GM19397 (cell line): ENCODE measurements around the gene C4orf50.
"Not testable (repeated sequence)": the region's sequence is repeated elsewhere in the genome, so short reads cannot be mapped to it uniquely, and the experiment has no call there.

ENCODE experiments used
- ATAC-seq: cut with Tn5 transposase; IDR thresholded peaks from one replicate; pipeline ENCODE4 v1.9.1; 2021; ENCODE audit warnings: mild to moderate bottlenecking, moderate library complexity; ENCODE audit not compliant: unreplicated experiment

Gene C4orf50

GRCh38 chr4:6019316-6020263, 1.4 kb upstream of the C4orf50 start:
- ATAC-seq, result no peak

GRCh38 chr4:6017800-6018199, 431 bp downstream of the C4orf50 start:
- ATAC-seq, result no peak

DNA sequence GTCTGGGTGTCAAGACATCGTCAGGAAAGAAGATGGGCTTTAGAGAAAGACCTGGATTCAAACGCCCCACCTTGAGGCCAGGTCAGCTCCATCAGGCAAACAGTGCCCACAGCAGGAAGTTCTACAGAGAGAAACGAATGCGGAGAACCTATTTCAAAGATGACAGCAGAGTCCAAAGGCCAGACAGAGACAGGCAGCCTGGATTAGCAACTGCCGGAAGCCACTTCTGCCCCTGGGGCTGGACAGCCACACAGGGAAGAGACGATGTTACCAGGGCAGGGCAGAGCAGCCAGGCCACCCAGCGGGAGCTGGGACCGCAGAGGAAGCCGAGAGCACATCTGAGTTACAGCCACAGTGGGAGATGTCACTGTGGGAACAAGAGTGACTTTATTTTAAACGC, 1.2 kb downstream of the C4orf50 start:
- no peak for ATAC-seq

- ATAC-seq, result no peak
Observed at GRCh38 chr4:6013564-6013963, 4.7 kb downstream of the C4orf50 start.

- ATAC-seq, result no peak
Observed at GRCh38 chr4:6012200-6012599, 6.0 kb downstream of the C4orf50 start.

DNA sequence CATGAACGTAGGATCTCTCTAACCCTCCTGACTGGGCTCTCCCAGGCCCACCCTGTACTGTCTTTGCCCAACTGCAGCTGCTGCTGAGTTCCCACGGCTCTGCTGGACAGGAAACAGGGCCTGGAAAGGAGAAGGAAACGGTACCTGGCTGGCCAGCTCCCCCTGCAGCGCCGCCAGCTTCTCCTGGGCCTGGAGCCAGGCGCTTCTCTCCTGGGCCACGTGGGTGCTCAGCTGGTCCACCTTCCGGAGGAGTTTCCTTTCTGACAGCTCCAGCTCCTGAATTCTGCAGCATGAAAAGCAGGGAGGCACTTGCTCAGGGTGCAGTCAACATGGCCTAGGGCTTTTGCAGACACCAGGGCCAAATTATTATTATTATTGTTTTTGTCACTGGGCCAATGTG, 6.5 kb downstream of the C4orf50 start:
- ATAC-seq, result no peak

- ATAC-seq, result no peak
Observed at GRCh38 chr4:6011271-6011671, 7.0 kb downstream of the C4orf50 start.

DNA sequence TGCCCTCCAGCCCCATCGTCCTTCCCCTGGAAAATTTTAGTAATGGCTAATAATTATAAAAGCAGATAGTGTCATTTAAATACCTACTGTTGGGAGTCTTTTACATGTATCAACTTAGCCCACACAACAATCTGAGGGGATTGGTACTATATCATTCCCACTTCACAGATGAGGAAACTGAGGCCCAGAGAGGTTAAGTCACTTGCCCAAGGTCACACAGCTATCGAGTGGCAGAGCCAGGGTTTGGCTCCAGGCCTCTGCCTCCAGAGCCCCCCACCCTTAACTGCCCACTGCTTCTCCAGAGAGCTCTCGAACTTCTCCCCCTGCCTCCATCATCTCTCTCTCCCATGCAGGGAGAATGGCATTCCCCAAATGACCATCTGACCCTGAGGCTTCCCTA, 7.4 kb downstream of the C4orf50 start:
- no peak for ATAC-seq

DNA sequence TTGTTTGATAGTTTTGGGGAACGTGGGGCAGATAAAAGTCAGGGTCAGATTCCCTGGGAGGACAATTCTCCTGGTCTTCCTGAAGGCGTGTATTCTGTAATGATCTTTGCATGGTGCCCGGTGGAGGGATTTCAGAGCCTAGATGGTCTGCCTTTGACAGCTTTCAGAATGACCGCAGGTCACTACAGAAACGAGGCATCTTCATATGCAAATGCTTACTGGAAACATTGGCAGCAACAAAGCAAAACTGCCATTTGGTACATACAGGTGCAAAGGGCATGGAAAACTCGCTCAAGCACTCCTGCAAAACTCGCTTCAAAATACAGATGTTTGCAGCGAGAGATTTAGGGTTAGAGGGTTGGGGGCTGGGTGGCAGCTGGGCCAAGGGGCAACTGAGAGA, 8.8 kb downstream of the C4orf50 start:
- ATAC-seq, result no peak

GRCh38 chr4:6008766-6009385, 9.4 kb downstream of the C4orf50 start:
- no peak for ATAC-seq

DNA sequence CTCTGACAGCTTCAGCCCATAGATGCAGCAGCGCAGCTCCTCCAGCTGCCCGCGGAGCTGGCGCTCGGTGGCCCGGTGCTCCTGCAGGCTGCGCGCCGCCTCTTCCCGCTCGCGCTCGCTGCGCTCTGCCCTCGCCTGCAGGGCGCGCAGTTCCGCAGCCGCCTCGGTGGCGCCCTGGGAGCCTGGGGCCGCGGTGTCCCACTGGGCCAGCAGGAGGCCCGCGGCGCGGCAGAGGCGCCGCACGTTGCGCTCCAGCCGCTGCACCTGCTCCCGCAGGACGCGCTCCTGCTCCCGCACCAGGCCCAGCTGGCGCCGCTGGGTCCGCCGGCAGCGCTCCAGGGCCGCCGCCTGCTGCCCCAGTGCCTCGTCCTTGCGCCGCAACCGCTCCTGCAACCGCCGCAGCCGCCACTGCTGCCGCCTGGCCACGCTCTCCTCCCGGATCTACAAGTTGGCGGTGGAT, 10.1 kb downstream of the C4orf50 start:
- ATAC-seq, result no peak

GRCh38 chr4:6005175-6005574, 13.1 kb downstream of the C4orf50 start:
- ATAC-seq, result no peak

DNA sequence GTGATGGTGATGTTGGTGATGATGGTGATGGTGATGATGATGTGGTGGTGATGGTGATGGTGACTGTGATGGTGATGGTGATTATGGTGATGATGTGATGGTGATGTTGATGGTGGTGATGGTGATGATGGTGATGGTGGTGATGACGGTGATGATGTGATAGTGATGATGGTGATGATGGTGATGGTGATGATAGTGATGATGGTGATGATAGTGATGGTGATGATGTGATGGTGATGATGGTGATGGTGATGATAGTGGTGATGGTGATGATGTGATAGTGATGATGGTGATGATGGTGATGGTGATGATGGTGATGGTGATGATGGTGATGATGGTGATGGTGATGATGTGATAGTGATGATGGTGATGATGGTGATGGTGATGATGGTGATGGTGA, 14.7 kb downstream of the C4orf50 start:
- ATAC-seq, result not testable (repeated sequence)

DNA sequence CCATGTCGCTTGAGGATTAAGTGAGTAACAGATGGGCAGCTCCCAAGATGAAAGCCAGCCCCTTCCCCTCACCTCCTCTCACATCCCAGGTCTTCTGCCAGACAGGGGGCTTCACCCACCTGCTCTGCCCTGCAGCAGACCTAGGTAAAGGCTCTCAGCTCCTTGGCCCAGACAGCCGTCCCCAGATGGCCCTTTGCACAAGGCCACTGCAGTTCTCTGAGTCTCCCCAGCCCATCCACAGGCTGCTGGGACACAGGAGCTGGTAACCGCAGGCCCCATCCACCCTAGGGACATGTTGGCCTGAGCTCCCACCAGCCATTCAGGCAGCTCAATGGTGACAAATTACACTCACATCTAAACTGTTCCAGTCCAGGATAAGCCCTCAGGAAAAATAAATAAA, 15.3 kb downstream of the C4orf50 start:
- no peak for ATAC-seq

GRCh38 chr4:6002492-6002833, 15.8 kb downstream of the C4orf50 start:
- ATAC-seq, result no peak

- no peak for ATAC-seq
Observed at GRCh38 chr4:6001680-6002491, 16.3 kb downstream of the C4orf50 start.

DNA sequence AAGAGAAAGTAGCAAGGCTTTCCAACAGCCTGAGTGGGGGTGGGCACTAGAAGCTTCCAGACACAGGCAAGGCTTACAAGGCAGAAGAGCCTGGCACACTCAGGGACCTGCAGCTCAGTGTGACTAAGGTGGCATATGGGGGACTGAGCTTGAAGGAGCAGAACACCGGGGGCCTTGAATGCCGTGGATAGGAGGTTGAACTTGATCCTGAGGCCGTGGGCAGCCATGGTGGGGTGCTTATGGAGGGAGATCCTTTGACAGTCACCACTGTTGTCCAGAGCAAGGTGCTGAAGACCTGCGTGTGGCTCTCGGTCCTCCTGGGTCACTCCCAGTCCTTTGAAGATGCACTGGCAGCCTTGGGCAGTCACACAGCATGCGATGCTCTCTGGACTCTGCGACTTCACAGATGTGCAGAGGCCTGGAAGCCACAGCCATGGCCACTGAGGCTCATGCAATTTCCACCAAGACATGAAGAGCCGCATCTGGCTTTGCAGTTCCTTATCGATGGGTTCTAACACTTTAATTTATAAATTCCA, 18.3 kb downstream of the C4orf50 start:
- no peak for ATAC-seq

GRCh38 chr4:5999356-5999755, 18.9 kb downstream of the C4orf50 start:
- ATAC-seq, result no peak

- ATAC-seq, result no peak
Observed at GRCh38 chr4:5998333-5998936, 19.8 kb downstream of the C4orf50 start.

GRCh38 chr4:5996641-5997040, 21.6 kb downstream of the C4orf50 start:
- no peak for ATAC-seq
